ENCODE results near the gene TRIM44. TPM values are rescaled to one million over a fixed set of nuclear protein-coding genes. Genes with fewer than 3 reads are reported as not detected.
A peak's percentile ranks its signal among the peaks of the same experiment; 100 is the strongest.

TRIM44 gene
- total and polyA plus RNA-seq, 8 donors, result 57.6 to 72.1 (median 65.2) TPM

- H3K4me1 ChIP-seq, result peaks cover 8 to 11% of the 10 kb centered on the region in 2 donors
Measured at GRCh38 chr11:35624316-35624715, 38.3 kb upstream of the TRIM44 start.

GRCh38 chr11:35624781-35625180 lies 37.8 kb upstream of the TRIM44 start:
- Histone ChIP-seq H3K27me3 (peaks cover 12 to 53% of the 10 kb centered on the region in 2 donors), H3K9me3 (no peaks in the 10 kb centered on the region), H3K27ac (no peak overlapping the region), H3K4me3 (no peak overlapping the region), H3K36me3 (no peaks in the 10 kb centered on the region), H3K4me1 (peaks cover 7 to 8% of the 10 kb centered on the region in 2 donors)
- TF ChIP-seq CTCF (IDR thresholded peaks at IDR 0.05), result no peak
- ATAC-seq (no peak), DNase-seq (no peak)
- intact Hi-C loops (cut with DNase I), result no loop called here

More at GRCh38 chr11:35624316-35624715, 38.3 kb upstream of the TRIM44 start:
- Histone ChIP-seq H3K36me3 (no peaks in the 10 kb centered on the region), H3K4me3 (no peak overlapping the region), H3K9me3 (no peaks in the 10 kb centered on the region), H3K27ac (no peak overlapping the region), H3K27me3 (peaks cover 16 to 57% of the 10 kb centered on the region in 2 donors)
- TF ChIP-seq CTCF (IDR thresholded peaks at IDR 0.05), result no peak
- DNase-seq (no peak), ATAC-seq (no peak)
- intact Hi-C loops (cut with DNase I), result no loop called here

- DNase-seq, result no peak
- Histone ChIP-seq H3K27me3 (peaks cover 0 to 36% of the 10 kb centered on the region in 2 donors), H3K4me1 (peaks cover 0 to 2% of the 10 kb centered on the region in 2 donors), H3K9me3 (no peaks in the 10 kb centered on the region), H3K4me3 (no peak overlapping the region), H3K27ac (no peak overlapping the region), H3K36me3 (no peaks in the 10 kb centered on the region)
- intact Hi-C loops (cut with DNase I), result no loop called here
- no peak for TF ChIP-seq CTCF (IDR thresholded peaks at IDR 0.05)
- ATAC-seq, result no peak
Measured at GRCh38 chr11:35626501-35626900, 36.1 kb upstream of the TRIM44 start.

- intact Hi-C loops (cut with DNase I), result no loop called here
- Histone ChIP-seq H3K4me1 (peaks cover 0 to 2% of the 10 kb centered on the region in 2 donors), H3K36me3 (no peaks in the 10 kb centered on the region), H3K27ac (no peak overlapping the region), H3K4me3 (no peak overlapping the region), H3K9me3 (no peaks in the 10 kb centered on the region), H3K27me3 (peaks cover 0 to 19% of the 10 kb centered on the region in 2 donors)
- no peak for DNase-seq
- no peak for TF ChIP-seq CTCF (IDR thresholded peaks at IDR 0.05)
- peak; percentile 10 for ATAC-seq
Measured at GRCh38 chr11:35629511-35629910, 33.1 kb upstream of the TRIM44 start.

GRCh38 chr11:35629914-35630313 lies 32.7 kb upstream of the TRIM44 start:
- no peaks in the 10 kb centered on the region for H3K36me3 ChIP-seq
- DNase-seq, result peak in 1 of 4 donors; percentile 38
- no peak overlapping the region for H3K4me3 ChIP-seq
- peak overlapping the region in 1 of 2 donors; percentile 38 for H3K27ac ChIP-seq
- no peaks in the 10 kb centered on the region for H3K9me3 ChIP-seq
- intact Hi-C loops (cut with DNase I), result no loop called here
- peak; percentile 94 for ATAC-seq
- peaks cover 0 to 2% of the 10 kb centered on the region in 2 donors for H3K4me1 ChIP-seq
- TF ChIP-seq CTCF (IDR thresholded peaks at IDR 0.05), result no peak
- H3K27me3 ChIP-seq, result peaks cover 0 to 19% of the 10 kb centered on the region in 2 donors
